NCI-H82 (cell line): ENCODE measurements around the gene SPSB1.
"Not testable (repeated sequence)": the region's sequence is repeated elsewhere in the genome, so short reads cannot be mapped to it uniquely, and the experiment has no call there.

Experiments used
- DNase-seq: peaks from one replicate; lab custom pipeline; 2025; lab: John Stamatoyannopoulos, UW

Gene SPSB1

GRCh38 chr1:9366943-9367780 lies 74.5 kb downstream of the SPSB1 start:
- DNase-seq, result no peak

- DNase-seq, result no peak
These were observed 75.1 kb downstream of the SPSB1 start for GRCh38 chr1:9367806-9368205.

GRCh38 chr1:9368356-9368755 lies 75.7 kb downstream of the SPSB1 start:
- DNase-seq, result no peak

GRCh38 chr1:9369964-9370788 lies 77.5 kb downstream of the SPSB1 start:
- no peak for DNase-seq

- DNase-seq, result peak; percentile 96
These were observed 78.8 kb downstream of the SPSB1 start for GRCh38 chr1:9371391-9371935.

GRCh38 chr1:9371951-9372350 lies 79.3 kb downstream of the SPSB1 start:
- DNase-seq, result no peak

- DNase-seq, result peak; percentile 40
These were observed 80.9 kb downstream of the SPSB1 start for GRCh38 chr1:9373619-9374018.

- peak; percentile 99 for DNase-seq
These were observed 82.2 kb downstream of the SPSB1 start for GRCh38 chr1:9374748-9375341.

- DNase-seq, result peak; percentile 36
These were observed 83.2 kb downstream of the SPSB1 start for GRCh38 chr1:9375912-9376311.

- no peak for DNase-seq
These were observed 83.7 kb downstream of the SPSB1 start for GRCh38 chr1:9376430-9376829.

- DNase-seq, result no peak
These were observed 84.2 kb downstream of the SPSB1 start for GRCh38 chr1:9376886-9377333.

- no peak for DNase-seq
These were observed 86.1 kb downstream of the SPSB1 start for GRCh38 chr1:9378801-9379200.

- DNase-seq, result peak; percentile 37
These were observed 88.0 kb downstream of the SPSB1 start for GRCh38 chr1:9380711-9381110.

GRCh38 chr1:9382643-9383491 lies 90.2 kb downstream of the SPSB1 start:
- peak; percentile 64 for DNase-seq

GRCh38 chr1:9384128-9384527 lies 91.4 kb downstream of the SPSB1 start:
- no peak for DNase-seq

GRCh38 chr1:9384751-9385245 lies 92.1 kb downstream of the SPSB1 start:
- DNase-seq, result no peak

GRCh38 chr1:9385392-9385791 lies 92.7 kb downstream of the SPSB1 start:
- not testable (repeated sequence) for DNase-seq

GRCh38 chr1:9385801-9386573 lies 93.3 kb downstream of the SPSB1 start:
- no peak for DNase-seq

- DNase-seq, result peak; percentile 72
These were observed 95.9 kb downstream of the SPSB1 start for GRCh38 chr1:9388335-9389180.
